Prostate gland (tissue), 2 donors: ENCODE data around the gene ELAVL1. TPM values are rescaled to one million over a fixed set of nuclear protein-coding genes. Genes with fewer than 3 reads are reported as not detected.
"Not testable (repeated sequence)": the region's sequence is repeated elsewhere in the genome, so short reads cannot be mapped to it uniquely, and the experiment has no call there.

Experiments
- DNase-seq: peaks from one replicate; pipeline ENCODE4 v3.0.0-alpha.2; 2019; ENCODE audit warnings: low spot score
- H3K27ac ChIP-seq, 2 donors: fragments of 200-600 bp; sonication (generic); 2 replicates each; pipeline ENCODE4 v1.5.1; 2017 to 2019
- H3K27me3 ChIP-seq: fragments of 200-600 bp; sonication (generic); replicated peaks from 2 replicates; pipeline ENCODE4 v1.5.1; 2019; ENCODE audit not compliant: insufficient read depth
- H3K36me3 ChIP-seq, 2 donors: fragments of 200-600 bp; sonication (generic); 1 replicate in 1 of 2; 2 replicates in 1 of 2; pipeline versions ENCODE4 v1.5.1 to v1.8.1; 2017 to 2019
- H3K4me1 ChIP-seq: fragments of 200-600 bp; sonication (generic); replicated peaks from 2 replicates; pipeline ENCODE4 v1.5.1; 2019
- H3K4me3 ChIP-seq, 2 donors: fragments of 200-600 bp; sonication (generic); 2 replicates each; pipeline ENCODE4 v1.5.1; 2017 to 2019
- H3K9me3 ChIP-seq: fragments of 200-600 bp; sonication (generic); 2 replicates; pipeline ENCODE4 v1.5.1; 2017
- CTCF ChIP-seq, 4 experiments: fragments of 200-600 bp in 2 of 4; fragments of 450-650 bp in 2 of 4; sonication (generic) in 2 of 4; IDR thresholded peaks; 1 replicate in 3 of 4; 2 replicates in 1 of 4; pipeline ENCODE4 v1.5.1; 2016 to 2019; ENCODE audit warnings: antibody characterized with exemption in 4 of 4, mild to moderate bottlenecking in 2 of 4, moderate library complexity in 2 of 4
- POLR2A ChIP-seq: fragments of 450-650 bp; IDR thresholded peaks from one replicate; pipeline ENCODE4 v1.6.1; 2016; ENCODE audit warnings: antibody characterized with exemption, mild to moderate bottlenecking
- POLR2AphosphoS5 ChIP-seq: sonication (generic); formaldehyde crosslinking; IDR thresholded peaks from one replicate; pipeline ENCODE4 v1.6.1; 2017; ENCODE audit warnings: antibody characterized with exemption
- WGBS: methylation state at CpG from one replicate; pipeline ENCODE4 v1.1.5; 2018; 5-methylcytosine and 5-hydroxymethylcytosine counted together
- intact Hi-C: fragments of 100-400 bp; cut with DNase I; formaldehyde crosslinking; loops from one replicate; pipeline ENCODE4 v1.14.2; 2022
- total RNA-seq, 2 donors: library from RNA; depleted of rRNA; stranded (reverse); fragments of >200 nt; gene quantifications; one replicate each; pipeline ENCODE4 v1.1.0, GENCODE V29; 2016

The ELAVL1 gene
- total RNA-seq, 2 donors from 2014 or later = 35.6 to 76.9 TPM

- TF ChIP-seq POLR2AphosphoS5 (no peak), CTCF (IDR thresholded peaks at IDR 0.05) (no peak), POLR2A (no peak)
- WGBS = 95% methylated on average over 3 of the region's 3 CpGs
- no peaks in the 10 kb centered on the region for H3K36me3 ChIP-seq
- H3K27ac ChIP-seq = no peak overlapping the region
- intact Hi-C loops = no loop called here
- no peak for DNase-seq
- H3K4me1 ChIP-seq = no peaks in the 10 kb centered on the region
- no peaks in the 10 kb centered on the region for H3K9me3 ChIP-seq
- no peak overlapping the region for H3K4me3 ChIP-seq
- H3K27me3 ChIP-seq = no peaks in the 10 kb centered on the region
These were observed 33.8 kb upstream of the ELAVL1 start for GRCh38 chr19:8039231-8039630.

GRCh38 chr19:8038815-8039214 is 33.4 kb upstream of the ELAVL1 start:
- H3K27ac ChIP-seq = no peak overlapping the region
- H3K4me1 ChIP-seq = no peaks in the 10 kb centered on the region
- intact Hi-C loops = no loop called here
- no peaks in the 10 kb centered on the region for H3K36me3 ChIP-seq
- DNase-seq = no peak
- 89% methylated on average over 6 of the region's 6 CpGs for WGBS
- TF ChIP-seq POLR2A = no peak
- H3K4me3 ChIP-seq = no peak overlapping the region
- no peaks in the 10 kb centered on the region for H3K9me3 ChIP-seq
- no peaks in the 10 kb centered on the region for H3K27me3 ChIP-seq

- no peaks in the 10 kb centered on the region for H3K9me3 ChIP-seq
- no peak for DNase-seq
- 57% methylated on average over 7 of the region's 7 CpGs for WGBS
- no peak overlapping the region for H3K27ac ChIP-seq
- intact Hi-C loops = no loop called here
- no peaks in the 10 kb centered on the region for H3K27me3 ChIP-seq
- H3K4me1 ChIP-seq = no peaks in the 10 kb centered on the region
- no peak overlapping the region for H3K4me3 ChIP-seq
- TF ChIP-seq CTCF (IDR thresholded peaks at IDR 0.05) = no peak
- no peak for TF ChIP-seq POLR2AphosphoS5
- TF ChIP-seq POLR2A = no peak
- H3K36me3 ChIP-seq = no peaks in the 10 kb centered on the region
These were observed 31.1 kb upstream of the ELAVL1 start for GRCh38 chr19:8036434-8037099.

- WGBS = 91% methylated on average over 6 of the region's 6 CpGs
- TF ChIP-seq CTCF (IDR thresholded peaks at IDR 0.05) = no peak
- no peak for TF ChIP-seq POLR2A
- TF ChIP-seq POLR2AphosphoS5 = no peak
- Histone ChIP-seq H3K27ac (no peak overlapping the region), H3K4me1 (no peaks in the 10 kb centered on the region), H3K36me3 (no peaks in the 10 kb centered on the region), H3K9me3 (no peaks in the 10 kb centered on the region), H3K27me3 (no peaks in the 10 kb centered on the region), H3K4me3 (no peak overlapping the region)
- intact Hi-C loops = no loop called here
- no peak for DNase-seq
These were observed 28.7 kb upstream of the ELAVL1 start for GRCh38 chr19:8034178-8034525.

GRCh38 chr19:8033287-8034177 is 28.1 kb upstream of the ELAVL1 start:
- H3K27me3 ChIP-seq, H3K4me1 ChIP-seq, H3K27ac ChIP-seq, H3K9me3 ChIP-seq, intact Hi-C loops, H3K4me3 ChIP-seq, DNase-seq, H3K36me3 ChIP-seq: not testable (repeated sequence)
- WGBS = 60% methylated on average over 22 of the region's 22 CpGs
